GM19468 (cell line): Measurements from ENCODE around the gene ZCCHC14.
"Not testable (repeated sequence)": the region's sequence is repeated elsewhere in the genome, so short reads cannot be mapped to it uniquely, and the experiment has no call there.

Experiments used
- ATAC-seq: cut with Tn5 transposase; IDR thresholded peaks from one replicate; pipeline ENCODE4 v1.9.1; 2021; ENCODE audit warnings: mild to moderate bottlenecking, moderate library complexity, moderate number of reproducible peaks; ENCODE audit not compliant: unreplicated experiment; ENCODE audit errors: extremely low read depth

ZCCHC14 gene

GRCh38 chr16:87498324-87499188 lies 5.7 kb upstream of the ZCCHC14 start:
- ATAC-seq = no peak

- ATAC-seq = not testable (repeated sequence)
Observed at GRCh38 chr16:87497767-87498290, 5.0 kb upstream of the ZCCHC14 start.

- not testable (repeated sequence) for ATAC-seq
Observed at GRCh38 chr16:87497023-87497766, 4.4 kb upstream of the ZCCHC14 start.

GRCh38 chr16:87496447-87496801 lies 3.6 kb upstream of the ZCCHC14 start:
- no peak for ATAC-seq

- ATAC-seq = no peak
Observed at GRCh38 chr16:87495578-87496446, 3.0 kb upstream of the ZCCHC14 start.

- ATAC-seq = no peak
Observed at GRCh38 chr16:87493608-87494280, 920 bp upstream of the ZCCHC14 start.

DNA sequence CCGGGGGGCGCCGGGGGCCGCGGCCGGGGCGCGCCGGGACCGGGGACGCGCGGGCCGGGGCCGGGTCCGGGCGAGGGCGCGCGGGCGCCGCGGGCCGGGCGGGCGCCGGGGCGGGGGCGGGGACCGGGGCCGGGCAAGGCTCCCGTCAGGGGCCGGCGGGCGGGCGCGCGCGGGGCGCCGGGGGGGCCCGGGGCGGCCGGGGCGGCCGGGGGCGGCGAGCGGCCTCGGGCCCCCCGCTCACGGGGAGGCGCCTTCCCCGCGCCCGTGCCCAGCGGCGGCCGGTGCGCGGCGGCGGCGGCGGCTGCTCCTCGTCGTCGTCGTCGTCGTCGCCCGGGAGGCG lies 563 bp downstream of the ZCCHC14 start:
- no peak for ATAC-seq

DNA sequence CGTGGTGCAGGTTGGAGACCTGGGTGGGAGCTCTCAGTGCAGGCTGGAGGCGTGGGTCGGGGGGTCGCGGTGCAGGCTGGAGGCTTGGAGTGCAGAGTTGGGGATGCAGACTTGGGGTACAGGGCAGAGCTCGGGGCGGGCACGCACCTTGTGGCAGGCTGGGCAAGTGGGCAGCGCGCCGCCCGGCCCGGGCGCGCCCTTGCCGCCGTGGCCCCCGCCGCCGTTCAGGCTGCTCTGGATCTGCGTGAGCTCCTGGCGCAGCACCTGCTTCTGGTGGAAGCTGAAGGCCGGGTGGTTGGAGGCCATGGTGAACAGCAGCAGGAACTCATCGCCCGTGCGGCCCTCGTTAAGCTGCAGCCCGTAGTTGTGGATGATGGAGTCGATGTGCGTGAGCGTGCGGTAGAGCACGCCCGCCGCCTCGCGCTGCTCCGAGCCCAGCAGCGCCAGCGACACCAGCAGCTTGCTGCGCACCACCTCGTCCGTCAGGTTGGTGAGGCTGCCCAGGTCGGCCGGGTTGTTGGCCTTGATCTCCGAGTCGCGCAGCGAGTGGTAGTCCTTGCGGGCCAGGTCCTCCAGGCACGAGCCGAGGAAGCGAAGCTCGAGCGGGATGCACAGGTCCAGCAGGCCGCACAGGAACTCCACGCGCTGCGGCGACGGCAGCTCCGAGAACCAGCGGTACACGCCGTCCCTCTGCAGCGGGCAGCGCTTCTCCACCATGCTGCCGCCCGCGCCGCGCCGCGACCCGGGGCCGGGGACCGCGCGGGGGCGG lies 1.1 kb downstream of the ZCCHC14 start:
- no peak for ATAC-seq

- ATAC-seq = not testable (repeated sequence)
Observed at GRCh38 chr16:87490799-87491521, 1.9 kb downstream of the ZCCHC14 start.

GRCh38 chr16:87490096-87490798 lies 2.6 kb downstream of the ZCCHC14 start:
- ATAC-seq = no peak

GRCh38 chr16:87489434-87490045 lies 3.3 kb downstream of the ZCCHC14 start:
- no peak for ATAC-seq

GRCh38 chr16:87488960-87489359 lies 3.9 kb downstream of the ZCCHC14 start:
- not testable (repeated sequence) for ATAC-seq

- ATAC-seq = no peak
Observed at GRCh38 chr16:87487361-87487924, 5.4 kb downstream of the ZCCHC14 start.

DNA sequence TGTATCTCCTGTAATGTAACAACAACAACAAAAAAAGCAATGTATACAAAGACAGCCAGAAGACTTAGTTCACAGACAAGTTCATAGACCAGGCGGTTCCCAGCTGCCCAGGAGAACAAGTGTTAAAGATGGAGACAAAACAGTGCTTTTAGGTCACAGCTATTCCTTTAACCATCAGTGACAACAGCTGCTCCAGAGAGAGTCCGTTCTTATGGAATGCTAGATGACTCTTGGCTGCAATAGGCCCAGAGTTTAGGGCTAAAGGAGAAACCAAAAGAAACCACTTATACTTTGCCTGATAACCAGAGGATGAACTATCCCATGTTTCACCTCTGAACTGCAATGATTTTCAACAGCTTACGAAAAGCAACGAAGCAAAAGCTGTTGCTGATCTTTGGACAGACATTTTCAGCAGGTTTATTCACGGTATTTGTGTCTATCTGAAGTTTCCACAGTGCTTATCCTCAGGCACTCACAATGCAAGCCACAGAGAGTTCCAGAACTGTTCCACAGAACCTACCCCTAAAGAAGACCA lies 6.0 kb downstream of the ZCCHC14 start:
- ATAC-seq = no peak

DNA sequence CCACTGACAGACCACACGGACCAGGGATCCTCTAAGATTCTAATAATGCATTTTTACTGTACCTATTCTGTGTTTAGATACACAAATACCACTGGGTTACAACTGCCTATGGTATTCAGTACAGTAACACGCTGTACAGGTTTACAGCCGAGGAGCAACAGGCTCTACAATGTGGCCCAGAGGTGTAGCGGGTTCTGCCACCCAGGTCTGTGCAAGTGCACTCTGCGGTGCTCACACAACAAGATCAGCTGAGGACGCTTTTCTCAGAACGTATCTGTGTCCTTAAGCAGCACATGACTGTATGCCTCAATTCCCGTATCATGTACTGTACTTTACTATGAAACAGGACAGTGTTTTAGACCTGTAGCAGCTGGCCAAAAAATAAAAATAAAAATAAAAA lies 6.5 kb downstream of the ZCCHC14 start:
- ATAC-seq = no peak

DNA sequence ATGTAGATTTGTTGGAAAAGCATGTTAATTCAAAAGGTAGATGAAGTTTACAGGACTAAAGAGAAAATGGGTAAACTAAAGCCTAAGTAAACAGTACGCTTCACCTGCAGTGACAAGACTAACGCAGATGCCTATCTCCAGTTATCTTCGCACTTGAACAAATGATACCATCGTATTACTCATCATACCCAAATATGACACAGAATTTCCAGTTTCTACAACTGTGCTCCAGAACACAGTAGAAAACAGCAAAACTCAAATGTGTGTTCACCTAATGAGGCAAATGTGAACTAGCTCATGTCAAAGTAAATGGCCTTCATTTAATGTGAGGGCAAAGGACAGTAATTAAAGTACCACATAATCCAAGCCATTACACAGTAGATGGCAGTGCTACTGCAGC lies 7.0 kb downstream of the ZCCHC14 start:
- not testable (repeated sequence) for ATAC-seq
